GDM1 (cell line): Measurements from ENCODE around the gene NOL12.

Experiments used
- DNase-seq: peaks from one replicate; lab custom pipeline; 2025; lab: John Stamatoyannopoulos, UW

Gene NOL12

DNA sequence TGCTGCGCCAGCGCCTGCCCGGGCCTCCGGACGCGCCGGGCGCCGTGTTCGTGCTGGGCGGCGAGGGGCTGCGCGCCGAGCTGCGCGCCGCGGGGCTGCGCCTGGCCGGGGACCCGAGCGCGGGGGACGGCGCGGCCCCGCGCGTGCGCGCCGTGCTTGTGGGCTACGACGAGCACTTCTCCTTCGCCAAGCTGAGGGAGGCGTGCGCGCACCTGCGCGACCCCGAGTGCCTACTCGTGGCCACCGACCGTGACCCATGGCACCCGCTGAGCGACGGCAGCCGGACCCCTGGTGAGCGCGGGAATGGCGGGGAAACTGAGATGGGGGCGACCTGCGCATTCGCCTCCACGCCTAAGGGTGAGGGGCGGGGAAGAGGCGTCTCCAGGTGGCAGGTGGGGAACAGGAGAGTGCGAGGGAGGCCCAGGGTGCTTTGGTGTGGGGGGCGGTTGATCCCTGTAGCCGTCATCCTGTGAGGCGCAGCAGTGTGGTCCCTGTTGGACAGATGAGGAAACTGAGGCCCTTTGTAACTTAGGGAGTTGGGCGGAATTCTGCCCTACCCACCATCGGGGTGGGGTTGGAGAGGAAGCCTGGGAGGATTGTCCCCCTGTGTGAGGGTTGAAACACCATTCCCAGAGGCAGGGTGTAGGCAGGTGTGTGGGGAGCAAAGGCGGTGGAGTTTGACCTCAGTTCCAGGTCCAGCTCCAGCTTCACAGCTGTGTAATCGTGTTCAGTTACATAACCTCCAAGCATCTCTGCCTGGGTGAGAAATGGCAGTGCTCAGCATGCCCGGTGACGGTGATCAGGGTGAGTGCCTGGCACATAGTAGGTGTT is 26.9 kb upstream of the NOL12 start:
- peak; percentile 45 for DNase-seq

- no peak for DNase-seq
These were observed 26.0 kb upstream of the NOL12 start for GRCh38 chr22:37659897-37660708.

GRCh38 chr22:37660709-37661045 is 25.5 kb upstream of the NOL12 start:
- DNase-seq = no peak

DNA sequence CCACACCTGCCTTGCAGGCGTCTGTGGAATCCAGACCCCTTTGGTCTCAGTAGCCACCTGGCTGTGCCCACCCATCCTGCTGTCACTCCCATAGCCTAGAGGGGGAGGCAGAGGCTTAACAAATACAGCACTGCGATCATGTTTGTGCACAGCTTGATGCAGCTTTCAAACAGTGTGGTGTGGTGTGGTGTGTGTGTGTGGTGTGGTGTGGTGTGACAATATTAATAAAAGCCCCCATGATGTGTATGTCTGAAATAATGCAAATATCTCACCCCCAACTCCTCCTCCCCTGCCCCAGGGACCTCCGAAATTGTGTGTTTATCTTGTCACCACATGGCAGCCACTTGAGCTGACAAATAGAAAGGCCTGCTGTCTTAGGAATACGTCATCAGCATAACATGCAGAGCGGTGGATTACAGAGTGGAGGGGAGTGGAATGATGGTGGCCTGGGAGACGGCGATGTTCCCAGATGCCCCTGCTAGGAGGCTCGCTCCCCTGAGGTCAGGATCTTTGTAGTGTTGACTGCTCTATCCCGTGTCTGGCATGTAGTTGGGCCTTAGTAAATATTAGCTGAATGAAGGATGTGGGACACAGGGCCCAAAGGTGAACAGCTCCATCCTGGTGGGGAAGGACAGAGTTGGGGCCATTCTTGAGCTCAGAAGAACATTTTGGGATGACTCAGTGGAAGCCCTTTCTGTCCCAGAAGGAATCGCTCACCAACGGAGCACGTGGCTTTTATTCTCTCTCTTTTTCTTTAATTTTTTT is 24.8 kb upstream of the NOL12 start:
- DNase-seq = no peak

DNA sequence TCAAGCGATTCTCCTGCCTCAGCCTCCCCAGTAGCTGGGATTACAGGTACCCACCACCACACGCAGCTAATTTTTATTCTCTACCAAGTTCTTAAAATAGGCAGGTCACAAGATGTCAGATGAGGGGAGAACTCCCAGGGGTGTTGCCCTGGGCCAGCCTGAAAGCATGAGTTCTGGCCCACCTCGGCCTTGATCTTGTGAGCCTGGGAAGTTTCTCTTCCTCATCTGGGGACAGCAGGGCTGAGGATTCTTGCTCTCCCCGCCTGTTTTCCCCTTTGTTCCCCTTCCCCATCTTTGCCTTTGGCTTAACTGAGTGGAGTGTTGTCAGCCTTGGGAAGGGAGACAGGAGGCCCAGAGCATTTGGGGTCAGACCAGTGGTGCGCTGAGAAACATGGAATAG is 24.1 kb upstream of the NOL12 start:
- no peak for DNase-seq

DNA sequence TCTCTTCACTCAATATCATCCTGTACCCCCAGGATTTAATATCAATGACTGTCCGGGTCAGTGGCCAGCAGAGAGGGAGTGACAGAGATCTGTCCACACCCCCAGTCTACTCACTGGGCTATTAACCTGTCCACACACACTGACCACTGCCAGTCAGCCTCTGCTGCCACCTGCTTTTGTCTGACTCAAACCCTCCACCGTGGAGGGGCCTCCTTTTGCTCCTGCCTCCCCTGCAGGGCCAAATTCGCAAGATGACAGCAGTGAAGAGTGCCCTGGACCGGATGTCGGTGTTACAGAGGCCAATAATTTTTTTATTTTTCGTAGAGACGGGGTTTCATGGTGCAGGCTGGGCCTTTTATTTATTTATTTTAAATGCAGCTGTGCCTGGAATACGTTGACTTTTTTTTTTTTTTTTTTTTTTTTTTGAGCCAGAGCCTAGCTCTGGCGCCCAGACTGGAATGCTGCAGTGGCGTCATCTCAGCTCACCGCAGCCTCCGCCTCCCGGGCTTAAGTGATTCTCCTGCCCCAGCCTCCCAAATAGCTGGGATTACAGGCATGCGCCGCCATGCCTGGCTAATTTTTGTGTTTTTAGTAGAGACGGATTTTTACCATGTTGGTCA is 22.5 kb upstream of the NOL12 start:
- no peak for DNase-seq

GRCh38 chr22:37664249-37665101 is 21.7 kb upstream of the NOL12 start:
- no peak for DNase-seq

DNA sequence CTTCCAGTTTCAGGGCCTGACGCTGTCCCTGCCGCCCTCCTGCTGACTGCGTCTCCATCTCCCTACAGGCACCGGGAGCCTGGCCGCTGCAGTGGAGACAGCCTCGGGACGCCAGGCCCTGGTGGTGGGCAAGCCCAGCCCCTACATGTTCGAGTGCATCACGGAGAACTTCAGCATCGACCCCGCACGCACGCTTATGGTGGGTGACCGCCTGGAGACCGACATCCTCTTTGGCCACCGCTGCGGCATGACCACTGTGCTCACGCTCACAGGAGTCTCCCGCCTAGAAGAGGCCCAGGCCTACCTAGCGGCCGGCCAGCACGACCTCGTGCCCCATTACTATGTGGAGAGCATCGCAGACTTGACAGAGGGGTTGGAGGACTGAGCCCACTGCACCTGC is 20.7 kb upstream of the NOL12 start:
- DNase-seq = no peak

GRCh38 chr22:37669586-37669985 is 16.6 kb upstream of the NOL12 start:
- no peak for DNase-seq

DNA sequence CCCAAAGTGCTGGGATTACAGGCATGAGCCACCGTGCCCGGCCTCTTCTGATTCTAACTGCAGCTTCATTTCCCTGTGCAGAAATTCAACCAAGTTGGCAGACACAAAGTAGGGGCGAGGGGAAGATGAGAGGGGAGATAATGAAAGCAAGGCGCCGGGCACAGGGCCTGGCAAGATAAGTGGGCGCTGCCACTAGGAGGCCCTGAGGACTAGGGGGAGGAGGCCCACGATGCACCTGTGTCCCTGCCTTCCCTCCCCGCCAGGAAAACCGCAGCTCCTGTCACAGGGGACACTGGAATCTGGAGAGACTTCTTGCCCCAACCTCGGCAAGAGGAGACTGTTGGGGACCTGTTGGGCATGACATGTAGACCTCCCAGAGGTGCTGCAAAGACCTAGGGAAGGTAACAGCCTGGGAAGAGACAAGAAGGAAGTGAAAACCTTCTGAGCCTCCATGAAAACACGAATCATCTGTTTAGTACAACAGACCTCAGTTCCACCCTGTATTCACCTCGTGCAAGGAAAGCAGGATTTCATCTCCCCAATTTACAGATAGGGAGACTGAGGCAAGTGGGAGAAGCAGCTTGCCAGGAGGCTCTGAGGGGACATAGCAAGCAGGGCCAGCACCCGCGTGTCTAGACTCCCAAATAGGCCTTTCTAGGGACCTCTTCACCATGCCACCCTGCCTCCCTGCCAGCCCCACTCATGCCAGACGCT is 13.8 kb upstream of the NOL12 start:
- DNase-seq = no peak

DNA sequence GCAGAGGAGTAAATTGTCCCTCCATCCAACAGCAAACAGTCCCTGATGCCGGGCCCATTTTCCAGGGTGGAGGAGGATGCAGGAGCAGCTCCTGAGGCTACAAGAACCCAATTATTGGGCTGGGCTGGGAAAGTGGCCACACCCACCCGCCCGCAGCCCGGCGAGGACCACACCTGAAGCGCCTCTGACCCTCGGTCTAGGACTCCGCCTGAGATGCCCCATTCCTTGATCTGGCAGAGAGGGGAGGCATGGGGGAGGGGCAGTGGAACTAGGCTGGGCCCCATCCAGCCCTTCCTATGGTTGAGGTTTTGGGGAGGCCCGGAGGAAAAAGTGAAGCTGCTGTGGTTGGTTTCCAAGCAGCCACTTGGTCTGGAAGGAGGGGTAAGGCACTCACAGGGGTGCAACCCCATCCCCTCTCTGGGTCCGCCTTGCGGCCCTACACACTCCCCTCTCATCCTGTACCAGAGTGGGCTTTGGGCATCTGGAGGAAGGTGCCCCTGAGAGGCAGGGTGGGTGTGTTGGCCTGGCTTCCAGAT is 13.2 kb upstream of the NOL12 start:
- DNase-seq = peak; percentile 53

- no peak for DNase-seq
These were observed 11.9 kb upstream of the NOL12 start for GRCh38 chr22:37674248-37674647.

GRCh38 chr22:37674951-37675929 is 10.9 kb upstream of the NOL12 start, which contains the start of gene LGALS1:
Gene LGALS1, plus strand, starts transcription at chr22:37675636. Its CDS starts 67 bp downstream, at chr22:37675703.
- DNase-seq = peak; percentile 83

- no peak for DNase-seq
These were observed 10.0 kb upstream of the NOL12 start for GRCh38 chr22:37675930-37676735.

DNA sequence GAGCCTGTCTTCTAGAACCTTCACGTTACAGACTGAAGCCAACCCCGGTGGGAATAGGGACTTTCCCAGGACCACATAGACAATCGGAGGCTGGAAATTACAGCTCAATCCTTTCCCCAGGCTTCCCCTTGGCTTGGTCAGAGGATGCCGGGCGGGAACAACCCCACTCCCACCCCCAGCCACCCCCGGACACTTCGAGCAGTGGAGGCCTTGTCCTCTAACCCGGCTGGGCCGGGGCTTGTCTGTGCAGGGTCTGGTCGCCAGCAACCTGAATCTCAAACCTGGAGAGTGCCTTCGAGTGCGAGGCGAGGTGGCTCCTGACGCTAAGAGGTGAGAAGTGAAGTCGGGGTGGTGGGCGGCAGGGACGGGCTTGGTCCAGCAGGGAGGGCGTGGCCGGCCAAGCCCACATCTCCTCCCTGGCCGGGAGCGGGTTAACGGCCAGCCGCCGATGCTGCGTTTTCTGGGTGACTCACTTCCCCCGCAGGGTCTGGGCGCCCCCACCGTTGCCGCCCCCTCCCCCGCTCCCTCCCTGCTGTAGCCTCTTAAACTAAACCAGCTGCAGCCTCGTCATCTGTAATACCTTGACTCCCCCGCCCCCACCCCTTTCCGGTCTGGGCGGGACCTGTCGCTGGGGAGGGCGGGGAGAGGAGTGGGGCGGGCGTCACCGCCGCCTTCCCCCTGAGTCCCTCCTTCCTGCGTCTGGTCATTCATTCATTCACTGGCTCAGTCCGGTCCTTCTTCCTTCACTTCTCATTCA is 9.2 kb upstream of the NOL12 start:
- DNase-seq = peak; percentile 91

GRCh38 chr22:37677493-37677974 is 8.6 kb upstream of the NOL12 start:
- DNase-seq = no peak

- DNase-seq = no peak
These were observed 7.8 kb upstream of the NOL12 start for GRCh38 chr22:37678372-37678771.
